Stimulated activated CD8-positive, alpha-beta memory T cell treated with anti-CD3 and anti-CD28 coated beads, Interleukin-2, amount 100 ng/mL, for 1 hour (primary cell): ENCODE results near the gene LIMCH1.
"Not testable (repeated sequence)": the region's sequence is repeated elsewhere in the genome, so short reads cannot be mapped to it uniquely, and the experiment has no call there.

Source experiments
- DNase-seq, 2 donors: peaks; one replicate each; pipeline ENCODE4 v3.0.0-alpha.2; 2020; ENCODE audit warnings: low read depth in 2 of 2

LIMCH1 gene

GRCh38 chr4:41538017-41538733 lies at the start of gene LIMCH1:
Gene LIMCH1, plus strand, starts transcription at chr4:41538157. Its CDS starts 67,839 bp downstream, at chr4:41605996.
- DNase-seq, result no peak

GRCh38 chr4:41491081-41491576 lies 46.8 kb upstream of the LIMCH1 start:
- DNase-seq, result not testable (repeated sequence)

GRCh38 chr4:41496977-41497376 lies 41.0 kb upstream of the LIMCH1 start:
- no peak for DNase-seq

GRCh38 chr4:41498177-41498576 lies 39.8 kb upstream of the LIMCH1 start:
- no peak for DNase-seq

GRCh38 chr4:41504167-41504818 lies 33.7 kb upstream of the LIMCH1 start:
- no peak for DNase-seq

GRCh38 chr4:41505161-41505661 lies 32.7 kb upstream of the LIMCH1 start:
- DNase-seq, result no peak

GRCh38 chr4:41506130-41506529 lies 31.8 kb upstream of the LIMCH1 start:
- DNase-seq, result no peak

GRCh38 chr4:41507291-41507947 lies 30.5 kb upstream of the LIMCH1 start:
- no peak for DNase-seq

- no peak for DNase-seq
Measured at GRCh38 chr4:41509451-41509866, 28.5 kb upstream of the LIMCH1 start.

- DNase-seq, result no peak
Measured at GRCh38 chr4:41510179-41510578, 27.8 kb upstream of the LIMCH1 start.

GRCh38 chr4:41512136-41512535 lies 25.8 kb upstream of the LIMCH1 start:
- DNase-seq, result no peak

GRCh38 chr4:41512596-41512995 lies 25.4 kb upstream of the LIMCH1 start:
- no peak for DNase-seq

- no peak for DNase-seq
Measured at GRCh38 chr4:41514169-41514568, 23.8 kb upstream of the LIMCH1 start.

- DNase-seq, result no peak
Measured at GRCh38 chr4:41514766-41515481, 23.0 kb upstream of the LIMCH1 start.

GRCh38 chr4:41517121-41517520 lies 20.8 kb upstream of the LIMCH1 start:
- DNase-seq, result no peak

GRCh38 chr4:41517747-41518146 lies 20.2 kb upstream of the LIMCH1 start:
- DNase-seq, result no peak

GRCh38 chr4:41524425-41524824 lies 13.5 kb upstream of the LIMCH1 start:
- no peak for DNase-seq

- no peak for DNase-seq
Measured at GRCh38 chr4:41525129-41525528, 12.8 kb upstream of the LIMCH1 start.

GRCh38 chr4:41526628-41527027 lies 11.3 kb upstream of the LIMCH1 start:
- DNase-seq, result no peak

- no peak for DNase-seq
Measured at GRCh38 chr4:41528512-41529205, 9.3 kb upstream of the LIMCH1 start.

- DNase-seq, result no peak
Measured at GRCh38 chr4:41530741-41531140, 7.2 kb upstream of the LIMCH1 start.
